ENCODE data around the gene HDHD3.

- TF ChIP-seq POLR2A (IDR thresholded peaks at IDR 0.05; ENCODE audit: low read length) (no peak), GATA1 (IDR thresholded peaks at IDR 0.05; ENCODE audit: low read depth, low read length) (no peak)
These were observed 8.3 kb downstream of the HDHD3 start for GRCh38 chr9:113368348-113368981.
